ENCODE measurements around the gene CLCNKB. TPM values are rescaled to one million over a fixed set of nuclear protein-coding genes. Genes with fewer than 3 reads are reported as not detected.
"Not testable (repeated sequence)": the region's sequence is repeated elsewhere in the genome, so short reads cannot be mapped to it uniquely, and the experiment has no call there.

Gene CLCNKB
- total RNA-seq, 1 donor from 2014 or later, result 2.5 TPM

- ATAC-seq (ENCODE audit: poor library complexity) (peak; percentile 26), DNase-seq (peak; percentile 79)
- intact Hi-C loops (cut with DNase I), result no loop called here
Measured at GRCh38 chr1:16013220-16013907, 30.2 kb upstream of the CLCNKB start.

DNA sequence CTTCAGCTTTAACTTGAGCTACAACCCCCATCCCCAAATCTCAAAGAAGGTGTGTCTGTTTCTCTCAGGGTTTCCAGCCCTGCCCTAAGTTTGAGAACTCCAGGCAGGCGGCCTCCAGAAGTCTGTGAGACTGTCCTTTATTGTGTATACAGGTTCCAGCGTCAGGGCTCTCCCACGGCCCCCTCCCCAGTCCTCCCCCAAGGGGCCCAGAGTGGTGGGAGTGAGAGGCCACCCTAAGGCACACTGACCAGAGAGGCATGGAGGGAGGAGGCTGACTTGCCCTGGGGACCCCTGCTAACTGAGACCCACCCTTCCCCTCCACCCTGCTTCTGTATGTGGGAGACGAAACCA, 29.7 kb upstream of the CLCNKB start:
- peak; percentile 42 for DNase-seq
- peak; percentile 0 for ATAC-seq (ENCODE audit: poor library complexity)
- intact Hi-C loops (cut with DNase I), result no loop called here

DNA sequence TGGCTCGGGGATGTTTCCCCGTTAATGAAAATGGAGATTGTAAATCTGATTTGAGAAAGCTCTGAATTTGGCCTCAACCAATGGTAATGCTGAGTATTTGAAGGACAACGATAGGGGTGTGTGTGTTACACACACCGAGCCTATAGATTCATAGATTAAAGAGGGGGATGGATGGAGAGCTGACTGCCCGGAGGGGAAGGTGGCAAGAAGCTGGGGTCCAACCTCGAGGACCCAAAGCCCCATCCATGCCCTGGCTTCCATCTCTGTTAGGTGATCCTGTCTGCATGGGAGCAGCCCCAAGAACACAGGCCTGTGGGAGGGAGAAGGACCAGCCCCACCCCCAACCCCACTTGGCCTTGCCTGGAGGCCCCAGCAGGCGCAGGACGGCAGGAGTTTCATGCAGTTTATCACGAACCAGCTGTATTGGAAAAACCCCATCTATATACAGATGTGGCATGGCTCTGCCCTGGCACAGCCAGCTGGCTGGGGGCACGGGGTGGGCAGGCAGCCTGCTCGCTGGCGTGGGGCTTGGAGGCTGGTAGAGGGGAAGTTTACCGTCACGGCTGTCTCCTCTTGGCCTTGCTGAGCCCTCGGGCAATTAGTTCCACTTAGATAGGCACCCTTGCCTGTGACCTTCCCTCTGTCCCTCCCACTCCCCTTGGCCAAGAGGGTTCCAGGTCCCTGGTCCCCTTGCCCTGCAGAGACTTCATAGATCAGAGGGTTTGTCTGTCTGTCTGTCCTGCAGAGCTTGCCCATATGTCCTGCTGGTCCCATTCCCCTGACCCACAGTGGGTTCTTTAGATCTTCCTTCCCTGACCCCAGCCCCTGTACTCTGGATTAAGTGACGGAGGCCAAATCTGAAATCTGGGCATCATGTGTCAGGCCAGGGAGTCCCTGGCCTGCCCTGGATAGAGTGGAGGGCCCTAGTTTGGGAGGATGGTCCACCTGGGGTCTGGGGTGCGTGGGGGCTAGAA, 28.8 kb upstream of the CLCNKB start:
- ATAC-seq (ENCODE audit: poor library complexity) (no peak), DNase-seq (peak; percentile 73)
- intact Hi-C loops (cut with DNase I), result no loop called here

GRCh38 chr1:16015491-16015890, 28.1 kb upstream of the CLCNKB start:
- ATAC-seq (ENCODE audit: poor library complexity) (no peak), DNase-seq (peak; percentile 52)
- intact Hi-C loops (cut with DNase I), result no loop called here

DNA sequence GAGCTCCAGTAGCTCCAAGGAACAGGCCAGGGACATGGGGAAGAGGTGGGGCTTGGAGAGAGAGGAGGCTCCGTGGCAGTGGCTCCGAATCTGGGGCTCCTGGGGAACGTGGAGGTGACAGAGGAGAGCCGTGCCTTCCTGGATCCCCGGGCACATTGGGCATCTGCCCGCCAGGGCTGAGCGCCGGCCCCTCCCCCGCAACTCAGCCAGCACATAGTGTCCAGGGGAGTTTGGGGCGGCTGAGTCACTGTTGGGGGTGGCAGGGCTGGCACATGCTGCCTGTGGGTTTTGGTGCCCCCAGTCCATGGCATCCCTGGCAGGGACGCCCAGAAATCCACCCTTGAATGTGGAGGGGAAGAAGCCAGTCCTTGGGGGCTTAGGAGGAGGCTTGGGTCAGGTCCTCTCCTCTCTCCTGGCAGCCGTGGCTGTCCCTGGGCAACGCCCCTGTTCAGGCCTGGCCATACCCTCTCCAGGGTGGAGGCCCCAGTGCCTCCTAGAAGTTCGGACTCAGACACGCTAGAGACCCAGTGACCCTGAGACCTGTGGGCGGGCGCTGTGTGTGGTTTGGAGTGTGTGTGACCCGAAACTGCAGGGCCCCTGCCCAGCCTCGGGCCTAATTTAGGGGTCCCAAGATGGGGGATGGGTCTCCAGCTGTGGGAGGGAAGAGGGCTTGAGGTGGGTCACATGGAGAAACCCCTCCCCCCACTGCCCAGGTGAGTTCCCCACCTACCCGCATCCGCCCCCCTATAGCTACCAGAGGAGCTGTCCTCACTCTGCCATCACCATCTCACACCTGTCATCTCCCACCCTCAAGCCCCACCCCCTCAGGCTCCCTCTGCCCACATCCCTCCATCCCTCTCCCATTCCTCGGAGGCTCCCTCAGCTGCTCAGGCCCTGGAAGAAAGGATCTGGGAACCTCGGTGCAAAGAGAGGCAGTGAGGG, 27.4 kb upstream of the CLCNKB start:
- ATAC-seq (ENCODE audit: poor library complexity) (peak; percentile 2), DNase-seq (peak; percentile 72)
- intact Hi-C loops (cut with DNase I), result no loop called here

GRCh38 chr1:16017076-16017460, 26.5 kb upstream of the CLCNKB start:
- intact Hi-C loops (cut with DNase I), result no loop called here
- peak; percentile 40 for DNase-seq
- no peak for ATAC-seq (ENCODE audit: poor library complexity)

GRCh38 chr1:16017461-16018303, 25.9 kb upstream of the CLCNKB start, which contains the start of gene HSPB7:
HSPB7 (minus strand) TSS chr1:16018043; CDS start chr1:16017963, 80 bp downstream.
- intact Hi-C loops (cut with DNase I), result no loop called here

GRCh38 chr1:16018308-16018707, 25.3 kb upstream of the CLCNKB start:
- intact Hi-C loops (cut with DNase I), result no loop called here
- DNase-seq, result no peak
- ATAC-seq (ENCODE audit: poor library complexity), result peak; percentile 7

More at GRCh38 chr1:16017461-16018303, 25.9 kb upstream of the CLCNKB start, which contains the start of gene HSPB7:
- DNase-seq (peak; percentile 92), ATAC-seq (ENCODE audit: poor library complexity) (peak; percentile 53)

DNA sequence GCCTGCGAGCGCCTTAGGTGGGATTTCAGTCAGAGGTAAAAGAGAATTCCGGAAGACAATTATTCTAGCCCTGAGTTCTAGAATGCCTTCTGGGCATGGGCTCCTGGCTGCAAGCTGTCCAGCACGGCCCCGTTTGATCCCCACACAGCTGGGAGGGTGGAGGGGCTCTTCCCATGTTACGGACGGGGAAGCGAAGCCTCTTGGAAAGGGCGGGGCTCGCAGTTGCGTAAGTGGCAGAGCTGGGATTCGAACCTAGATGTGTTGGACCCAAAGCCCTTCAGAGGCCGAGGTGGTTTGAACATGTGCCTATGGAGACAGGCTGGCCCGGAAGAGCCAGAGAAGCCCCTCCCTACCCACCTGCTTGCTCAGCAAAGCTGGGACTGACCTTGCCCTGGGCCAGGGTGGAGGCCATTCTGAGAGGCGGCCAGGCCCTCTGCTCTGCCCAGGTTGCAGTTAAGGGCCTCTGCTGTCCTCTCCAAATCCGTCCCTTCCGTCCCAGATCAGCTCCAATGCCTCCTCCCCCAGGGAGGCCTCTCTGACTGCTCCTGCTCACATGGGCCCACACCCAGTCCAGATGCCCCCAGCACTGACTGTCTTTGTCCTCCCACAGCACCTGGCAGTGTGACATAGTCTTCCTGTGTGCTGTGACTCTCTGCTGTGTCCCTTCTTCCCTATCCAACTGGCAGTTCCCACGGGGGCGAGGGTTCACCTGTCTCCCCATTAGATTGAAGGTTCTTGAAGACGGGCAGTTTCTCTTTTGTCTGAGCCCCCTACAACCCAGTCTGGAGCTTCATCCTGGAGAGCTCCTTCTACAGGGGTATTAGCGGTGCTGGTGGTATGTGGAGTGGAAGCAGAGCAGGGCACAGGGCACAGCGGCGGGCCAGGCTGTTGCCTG, 24.6 kb upstream of the CLCNKB start:
- peak; percentile 53 for DNase-seq
- intact Hi-C loops (cut with DNase I), result no loop called here
- ATAC-seq (ENCODE audit: poor library complexity), result peak; percentile 34

DNA sequence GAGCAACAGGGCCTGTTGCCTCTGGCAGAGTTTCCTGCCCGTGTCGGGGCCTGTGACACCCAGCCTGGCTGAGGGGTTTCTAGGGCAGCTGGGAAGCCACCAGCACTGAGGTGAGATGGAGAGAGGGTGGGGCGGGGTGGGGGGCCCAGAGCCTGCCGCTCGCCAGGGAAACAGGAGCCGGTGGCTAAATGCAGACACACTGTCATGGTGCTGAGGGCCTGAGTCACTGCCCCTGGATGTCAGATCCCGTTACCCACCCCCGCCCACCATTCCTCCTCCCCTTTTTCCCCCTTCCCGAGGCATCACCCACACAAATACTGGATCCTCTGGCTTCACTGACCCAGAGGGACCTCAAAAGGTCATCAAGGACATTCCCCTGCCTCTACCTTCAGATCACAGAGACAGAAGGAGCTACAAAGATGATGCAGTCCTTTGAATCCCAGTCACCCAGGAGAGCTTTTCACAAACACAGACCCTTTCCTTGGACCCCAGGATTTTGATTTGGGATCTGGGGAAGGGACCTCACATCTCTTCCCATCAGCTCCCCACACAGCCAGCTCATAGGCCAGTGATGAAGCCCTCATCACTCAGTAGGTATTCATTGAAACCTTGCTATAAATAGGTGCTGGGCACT, 23.8 kb upstream of the CLCNKB start:
- intact Hi-C loops (cut with DNase I), result no loop called here
- DNase-seq (peak; percentile 84), ATAC-seq (ENCODE audit: poor library complexity) (no peak)

DNA sequence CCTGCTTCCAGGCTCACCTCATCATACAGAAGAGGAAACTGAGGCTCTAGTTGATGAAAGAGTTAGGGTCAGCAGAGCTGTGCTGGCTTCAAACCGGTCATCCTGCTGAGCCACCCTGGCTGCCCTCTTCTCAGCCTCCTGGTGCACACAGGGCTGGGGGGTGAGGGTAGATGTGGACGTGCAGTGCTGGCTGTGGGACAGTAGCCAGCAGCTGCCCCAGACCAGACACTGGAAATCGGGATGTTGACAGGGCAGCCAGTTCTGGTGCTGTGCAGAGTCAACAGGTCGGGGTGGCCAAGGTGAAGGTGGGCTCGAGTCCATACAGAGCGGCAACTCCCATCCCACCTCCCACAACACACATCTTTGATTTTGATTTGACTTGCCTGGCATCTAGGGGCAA, 23.3 kb upstream of the CLCNKB start:
- peak; percentile 2 for ATAC-seq (ENCODE audit: poor library complexity)
- intact Hi-C loops (cut with DNase I), result no loop called here
- DNase-seq, result peak; percentile 62

DNA sequence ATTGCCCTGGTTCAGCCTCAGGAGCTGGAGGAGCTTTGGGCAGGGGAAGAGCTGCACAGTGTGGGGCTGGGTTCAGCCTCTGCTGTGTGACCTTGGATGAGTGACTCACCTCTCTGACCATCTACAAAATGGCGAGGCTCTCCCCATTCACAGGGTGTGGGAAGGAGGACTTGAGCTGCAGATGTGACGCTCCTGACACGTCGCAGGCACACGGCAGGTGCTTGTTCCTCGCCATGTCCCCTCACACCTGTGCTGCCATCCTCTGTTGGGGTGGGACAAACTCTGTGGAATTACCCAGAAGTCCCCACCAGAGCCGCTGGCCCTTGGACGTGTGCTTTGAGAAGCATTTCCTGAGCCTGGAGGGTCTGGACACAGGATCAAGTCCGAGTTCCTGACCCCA, 22.7 kb upstream of the CLCNKB start:
- intact Hi-C loops (cut with DNase I); DNase-seq; ATAC-seq (ENCODE audit: poor library complexity): not testable (repeated sequence)

DNA sequence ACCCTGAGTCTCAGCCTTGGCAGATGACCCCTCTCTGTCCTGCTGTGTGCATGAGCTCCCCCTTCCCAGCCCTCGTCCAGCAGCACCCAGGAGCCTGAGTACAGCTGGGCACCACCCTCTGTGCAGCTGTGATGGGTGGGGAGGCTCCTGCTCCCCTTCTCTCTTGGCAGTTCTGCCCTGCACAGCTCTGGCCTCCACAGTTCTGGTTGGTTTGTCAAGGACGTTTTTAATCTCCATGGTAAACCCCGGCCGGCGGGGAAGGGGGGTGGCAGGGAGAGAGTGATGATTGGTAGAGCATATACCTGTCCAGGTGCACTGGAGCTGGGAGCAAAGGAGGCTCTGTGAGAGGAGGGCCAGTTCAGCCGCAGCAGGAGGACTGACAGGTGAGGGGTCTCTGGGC, 21.9 kb upstream of the CLCNKB start, which contains the start of gene CLCNKA:
CLCNKA (plus strand) TSS at position 356 of the 400 bp plus-strand sequence. CDS start 584 bp downstream, outside the sequence.
- DNase-seq, result peak; percentile 43

GRCh38 chr1:16022393-16022792, 21.2 kb upstream of the CLCNKB start:
- no peak for ATAC-seq (ENCODE audit: poor library complexity)
- intact Hi-C loops (cut with DNase I), result no loop called here
- no peak for DNase-seq

More for the DNA sequence above, 21.9 kb upstream of the CLCNKB start, which contains the start of gene CLCNKA:
- ATAC-seq (ENCODE audit: poor library complexity), result no peak
- intact Hi-C loops (cut with DNase I), result no loop called here

DNA sequence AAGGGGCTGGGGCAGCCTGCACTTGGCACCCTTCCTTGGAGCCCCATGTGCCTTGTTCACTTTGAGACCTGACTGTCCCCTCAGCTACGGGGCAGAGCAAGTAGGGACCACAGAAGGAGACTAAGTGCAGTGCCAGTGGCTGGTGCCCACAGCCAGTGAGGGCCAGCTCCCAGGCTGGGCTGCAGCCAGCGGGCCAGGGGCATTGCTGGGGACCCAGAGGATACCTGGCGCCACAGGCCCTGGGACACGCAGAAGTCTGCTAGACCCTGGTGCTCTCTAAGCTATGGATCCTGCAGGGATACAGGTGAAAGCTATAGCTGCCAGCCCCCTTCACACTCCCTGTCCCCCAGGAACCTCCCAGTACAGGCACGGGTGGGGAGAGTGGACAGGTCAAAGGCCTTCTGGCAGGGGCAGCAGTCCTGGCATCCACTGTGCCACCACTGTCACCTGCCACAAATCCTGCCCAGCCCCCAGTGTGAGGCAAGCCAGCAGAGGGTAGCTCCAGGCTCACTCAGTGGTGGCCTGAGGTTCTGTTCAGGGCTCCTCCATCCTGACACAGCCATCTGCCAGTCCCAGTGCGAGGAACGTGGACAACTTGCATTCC, 20.4 kb upstream of the CLCNKB start:
- ATAC-seq (ENCODE audit: poor library complexity), result no peak
- DNase-seq, result no peak
- intact Hi-C loops (cut with DNase I), result no loop called here

- intact Hi-C loops (cut with DNase I); ATAC-seq (ENCODE audit: poor library complexity); DNase-seq: not testable (repeated sequence)
Measured at GRCh38 chr1:16026302-16026701, 17.3 kb upstream of the CLCNKB start.

Measured in Right ventricle myocardium superior (tissue), 1 donor.